GM12878 (cell line): Measurements from ENCODE around the gene PHAF1.

Experiments
- ATF3 ChIP-seq: IDR thresholded peaks from 2 replicates; pipeline ENCODE4 v1.6.1; 2011; ENCODE audit warnings: low read depth, mild to moderate bottlenecking, low read length, moderate library complexity, borderline replicate concordance; ENCODE audit errors: extremely low read depth
- EZH2 ChIP-seq: IDR thresholded peaks from 2 replicates; pipeline ENCODE4 v1.6.1; 2012; ENCODE audit warnings: low read depth, mild to moderate bottlenecking, control low read depth, inconsistent platforms, low read length, borderline replicate concordance; ENCODE audit not compliant: control insufficient read depth
- JUND ChIP-seq: IDR thresholded peaks from 2 replicates; pipeline ENCODE4 v1.6.1; 2012; ENCODE audit warnings: low read depth, mild to moderate bottlenecking, low read length, improper control_type of control experiment, moderate library complexity
- MAX ChIP-seq: IDR thresholded peaks from 2 replicates; pipeline ENCODE4 v1.6.1; 2012; ENCODE audit warnings: low read depth, low read length, improper control_type of control experiment
- RBBP5 ChIP-seq: fragments of 200-600 bp; sonication (generic); conservative IDR thresholded peaks from 2 replicates; pipeline ENCODE4 v1.6.1; 2016
- REST ChIP-seq: IDR thresholded peaks from 2 replicates; pipeline ENCODE4 v1.6.1; 2012; ENCODE audit warnings: mild to moderate bottlenecking, low read depth, low read length
- RFX5 ChIP-seq: IDR thresholded peaks from 2 replicates; pipeline ENCODE4 v1.6.1; 2011; ENCODE audit warnings: low read depth, low read length, improper control_type of control experiment
- TCF12 ChIP-seq: IDR thresholded peaks from 2 replicates; pipeline ENCODE4 v1.6.1; 2011; ENCODE audit warnings: low read depth, mild to moderate bottlenecking, low read length
- TF ChIP-seq, protein P1 (sequence below), 3 experiments: IDR thresholded peaks in 2 of 3; conservative IDR thresholded peaks in 1 of 3; 2 replicates each; pipeline ENCODE4 v1.5.1; 2011; ENCODE audit warnings: low read depth in 3 of 3, low read length in 3 of 3, mild to moderate bottlenecking in 3 of 3, control low read depth in 2 of 3, moderate library complexity in 2 of 3, inconsistent platforms in 1 of 3, mixed read lengths in 1 of 3; ENCODE audit not compliant: control insufficient read depth in 2 of 3, insufficient read depth in 1 of 3; ENCODE audit errors: extremely low read depth in 1 of 3
- TF ChIP-seq, protein P2 (sequence below): IDR thresholded peaks from 2 replicates; pipeline ENCODE4 v1.6.1; 2012; ENCODE audit warnings: improper control_type of control experiment, low read depth, low read length; ENCODE audit not compliant: insufficient replicate concordance
- TF ChIP-seq, protein P3 (sequence below): IDR thresholded peaks from 2 replicates; pipeline ENCODE4 v1.6.1; 2011; ENCODE audit warnings: mild to moderate bottlenecking, low read depth, low read length, moderate library complexity; ENCODE audit not compliant: insufficient replicate concordance
- TF ChIP-seq, protein P4 (sequence below): IDR thresholded peaks from 2 replicates; pipeline ENCODE4 v1.6.1; 2011; ENCODE audit warnings: borderline replicate concordance, low read depth, mild to moderate bottlenecking, moderate library complexity, mixed read lengths, low read length; ENCODE audit not compliant: insufficient read depth; ENCODE audit errors: extremely low read length

DNA sequence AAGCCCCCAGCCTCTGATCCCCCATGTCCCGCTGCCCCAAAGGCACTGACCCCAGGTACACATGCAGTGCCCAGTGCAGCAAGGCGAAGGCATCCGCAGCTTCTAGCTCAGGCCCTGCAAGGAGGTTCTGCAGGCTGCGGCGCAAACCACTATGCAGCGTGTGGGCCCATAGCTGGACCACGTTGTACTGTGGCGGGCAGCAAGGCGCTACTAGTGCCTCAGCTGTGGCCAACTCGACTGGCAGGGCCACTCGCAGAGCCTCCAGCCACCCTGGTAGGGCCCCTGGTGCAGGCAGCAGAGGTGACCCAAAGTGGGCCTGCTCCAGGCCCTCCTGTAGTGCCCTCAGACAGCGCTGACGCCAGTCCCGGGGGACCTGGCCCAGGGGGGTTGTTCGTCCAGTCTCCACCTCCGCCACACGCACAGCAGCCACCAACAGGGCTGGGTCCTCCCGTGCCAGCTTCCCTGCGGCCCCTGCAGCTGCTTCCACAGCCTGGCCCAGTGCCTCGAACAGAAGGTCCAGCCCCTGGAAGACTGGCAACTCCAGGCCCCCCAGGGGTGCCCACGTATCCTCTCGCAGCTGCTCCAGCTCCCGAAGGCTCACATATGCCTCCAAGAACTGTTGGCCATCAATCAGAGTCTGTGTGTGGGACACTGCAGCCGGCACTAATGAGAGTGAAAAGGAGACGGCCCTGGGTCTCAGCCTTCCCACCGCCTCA is 77.6 kb downstream of the PHAF1 start:
- TF ChIP-seq RBBP5: no peak
- TF ChIP-seq, protein P1, sequence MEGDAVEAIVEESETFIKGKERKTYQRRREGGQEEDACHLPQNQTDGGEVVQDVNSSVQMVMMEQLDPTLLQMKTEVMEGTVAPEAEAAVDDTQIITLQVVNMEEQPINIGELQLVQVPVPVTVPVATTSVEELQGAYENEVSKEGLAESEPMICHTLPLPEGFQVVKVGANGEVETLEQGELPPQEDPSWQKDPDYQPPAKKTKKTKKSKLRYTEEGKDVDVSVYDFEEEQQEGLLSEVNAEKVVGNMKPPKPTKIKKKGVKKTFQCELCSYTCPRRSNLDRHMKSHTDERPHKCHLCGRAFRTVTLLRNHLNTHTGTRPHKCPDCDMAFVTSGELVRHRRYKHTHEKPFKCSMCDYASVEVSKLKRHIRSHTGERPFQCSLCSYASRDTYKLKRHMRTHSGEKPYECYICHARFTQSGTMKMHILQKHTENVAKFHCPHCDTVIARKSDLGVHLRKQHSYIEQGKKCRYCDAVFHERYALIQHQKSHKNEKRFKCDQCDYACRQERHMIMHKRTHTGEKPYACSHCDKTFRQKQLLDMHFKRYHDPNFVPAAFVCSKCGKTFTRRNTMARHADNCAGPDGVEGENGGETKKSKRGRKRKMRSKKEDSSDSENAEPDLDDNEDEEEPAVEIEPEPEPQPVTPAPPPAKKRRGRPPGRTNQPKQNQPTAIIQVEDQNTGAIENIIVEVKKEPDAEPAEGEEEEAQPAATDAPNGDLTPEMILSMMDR (IDR thresholded peaks at IDR 0.05 in 2 of 3, conservative IDR thresholded peaks at IDR 0.05 in 1 of 3; ENCODE audit: control insufficient read depth in 2 of 3, extremely low read depth in 1 of 3, insufficient read depth in 1 of 3, low read depth in 3 of 3, low read length in 3 of 3): no peak
- TF ChIP-seq, protein P2, sequence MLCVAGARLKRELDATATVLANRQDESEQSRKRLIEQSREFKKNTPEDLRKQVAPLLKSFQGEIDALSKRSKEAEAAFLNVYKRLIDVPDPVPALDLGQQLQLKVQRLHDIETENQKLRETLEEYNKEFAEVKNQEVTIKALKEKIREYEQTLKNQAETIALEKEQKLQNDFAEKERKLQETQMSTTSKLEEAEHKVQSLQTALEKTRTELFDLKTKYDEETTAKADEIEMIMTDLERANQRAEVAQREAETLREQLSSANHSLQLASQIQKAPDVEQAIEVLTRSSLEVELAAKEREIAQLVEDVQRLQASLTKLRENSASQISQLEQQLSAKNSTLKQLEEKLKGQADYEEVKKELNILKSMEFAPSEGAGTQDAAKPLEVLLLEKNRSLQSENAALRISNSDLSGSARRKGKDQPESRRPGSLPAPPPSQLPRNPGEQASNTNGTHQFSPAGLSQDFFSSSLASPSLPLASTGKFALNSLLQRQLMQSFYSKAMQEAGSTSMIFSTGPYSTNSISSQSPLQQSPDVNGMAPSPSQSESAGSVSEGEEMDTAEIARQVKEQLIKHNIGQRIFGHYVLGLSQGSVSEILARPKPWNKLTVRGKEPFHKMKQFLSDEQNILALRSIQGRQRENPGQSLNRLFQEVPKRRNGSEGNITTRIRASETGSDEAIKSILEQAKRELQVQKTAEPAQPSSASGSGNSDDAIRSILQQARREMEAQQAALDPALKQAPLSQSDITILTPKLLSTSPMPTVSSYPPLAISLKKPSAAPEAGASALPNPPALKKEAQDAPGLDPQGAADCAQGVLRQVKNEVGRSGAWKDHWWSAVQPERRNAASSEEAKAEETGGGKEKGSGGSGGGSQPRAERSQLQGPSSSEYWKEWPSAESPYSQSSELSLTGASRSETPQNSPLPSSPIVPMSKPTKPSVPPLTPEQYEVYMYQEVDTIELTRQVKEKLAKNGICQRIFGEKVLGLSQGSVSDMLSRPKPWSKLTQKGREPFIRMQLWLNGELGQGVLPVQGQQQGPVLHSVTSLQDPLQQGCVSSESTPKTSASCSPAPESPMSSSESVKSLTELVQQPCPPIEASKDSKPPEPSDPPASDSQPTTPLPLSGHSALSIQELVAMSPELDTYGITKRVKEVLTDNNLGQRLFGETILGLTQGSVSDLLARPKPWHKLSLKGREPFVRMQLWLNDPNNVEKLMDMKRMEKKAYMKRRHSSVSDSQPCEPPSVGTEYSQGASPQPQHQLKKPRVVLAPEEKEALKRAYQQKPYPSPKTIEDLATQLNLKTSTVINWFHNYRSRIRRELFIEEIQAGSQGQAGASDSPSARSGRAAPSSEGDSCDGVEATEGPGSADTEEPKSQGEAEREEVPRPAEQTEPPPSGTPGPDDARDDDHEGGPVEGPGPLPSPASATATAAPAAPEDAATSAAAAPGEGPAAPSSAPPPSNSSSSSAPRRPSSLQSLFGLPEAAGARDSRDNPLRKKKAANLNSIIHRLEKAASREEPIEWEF: no peak
- TF ChIP-seq, protein P3, sequence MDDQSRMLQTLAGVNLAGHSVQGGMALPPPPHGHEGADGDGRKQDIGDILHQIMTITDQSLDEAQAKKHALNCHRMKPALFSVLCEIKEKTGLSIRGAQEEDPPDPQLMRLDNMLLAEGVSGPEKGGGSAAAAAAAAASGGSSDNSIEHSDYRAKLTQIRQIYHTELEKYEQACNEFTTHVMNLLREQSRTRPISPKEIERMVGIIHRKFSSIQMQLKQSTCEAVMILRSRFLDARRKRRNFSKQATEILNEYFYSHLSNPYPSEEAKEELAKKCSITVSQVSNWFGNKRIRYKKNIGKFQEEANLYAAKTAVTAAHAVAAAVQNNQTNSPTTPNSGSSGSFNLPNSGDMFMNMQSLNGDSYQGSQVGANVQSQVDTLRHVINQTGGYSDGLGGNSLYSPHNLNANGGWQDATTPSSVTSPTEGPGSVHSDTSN: no peak
- TF ChIP-seq JUND: no peak
- TF ChIP-seq ATF3: no peak
- TF ChIP-seq MAX: no peak
- TF ChIP-seq TCF12: no peak
- no peak for TF ChIP-seq REST
- no peak for TF ChIP-seq EZH2
- TF ChIP-seq RFX5: no peak
- TF ChIP-seq, protein P4, sequence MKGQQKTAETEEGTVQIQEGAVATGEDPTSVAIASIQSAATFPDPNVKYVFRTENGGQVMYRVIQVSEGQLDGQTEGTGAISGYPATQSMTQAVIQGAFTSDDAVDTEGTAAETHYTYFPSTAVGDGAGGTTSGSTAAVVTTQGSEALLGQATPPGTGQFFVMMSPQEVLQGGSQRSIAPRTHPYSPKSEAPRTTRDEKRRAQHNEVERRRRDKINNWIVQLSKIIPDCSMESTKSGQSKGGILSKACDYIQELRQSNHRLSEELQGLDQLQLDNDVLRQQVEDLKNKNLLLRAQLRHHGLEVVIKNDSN: no peak
